GM21529 (cell line): Measurements from ENCODE around the gene OR4D2.
A peak's percentile ranks its signal among the peaks of the same experiment; 100 is the strongest.

Source experiments
- ATAC-seq: cut with Tn5 transposase; IDR thresholded peaks from one replicate; pipeline ENCODE4 v1.9.1; 2021; ENCODE audit not compliant: unreplicated experiment

Gene OR4D2

GRCh38 chr17:58172369-58173071 lies 5.7 kb downstream of the OR4D2 start:
- ATAC-seq: no peak

- ATAC-seq: no peak
Observed at GRCh38 chr17:58174871-58175270, 8.1 kb downstream of the OR4D2 start.

GRCh38 chr17:58176200-58176599 lies 9.4 kb downstream of the OR4D2 start:
- no peak for ATAC-seq

GRCh38 chr17:58181796-58182195 lies 15.0 kb downstream of the OR4D2 start:
- no peak for ATAC-seq

GRCh38 chr17:58183514-58183913 lies 16.7 kb downstream of the OR4D2 start:
- no peak for ATAC-seq

- no peak for ATAC-seq
Observed at GRCh38 chr17:58184308-58184985, 17.7 kb downstream of the OR4D2 start.

GRCh38 chr17:58184986-58185761 lies 18.4 kb downstream of the OR4D2 start:
- no peak for ATAC-seq

GRCh38 chr17:58186591-58186990 lies 19.8 kb downstream of the OR4D2 start:
- no peak for ATAC-seq

- no peak for ATAC-seq
Observed at GRCh38 chr17:58187063-58187462, 20.3 kb downstream of the OR4D2 start.

- ATAC-seq: no peak
Observed at GRCh38 chr17:58187675-58188074, 20.9 kb downstream of the OR4D2 start.

- ATAC-seq: no peak
Observed at GRCh38 chr17:58189436-58190146, 22.8 kb downstream of the OR4D2 start.

GRCh38 chr17:58191241-58191896 lies 24.6 kb downstream of the OR4D2 start:
- ATAC-seq: no peak

GRCh38 chr17:58192612-58193011 lies 25.8 kb downstream of the OR4D2 start, which contains the start of gene EPX:
Gene EPX, plus strand, starts transcription at chr17:58192726. Its CDS starts 121 bp downstream, at chr17:58192847.
- ATAC-seq: no peak

- ATAC-seq: no peak
Observed at GRCh38 chr17:58193641-58194255, 27.0 kb downstream of the OR4D2 start.

- no peak for ATAC-seq
Observed at GRCh38 chr17:58195518-58196123, 28.8 kb downstream of the OR4D2 start.

GRCh38 chr17:58196610-58197009 lies 29.8 kb downstream of the OR4D2 start:
- ATAC-seq: no peak

GRCh38 chr17:58200024-58200633 lies 33.3 kb downstream of the OR4D2 start:
- ATAC-seq: peak; percentile 48

GRCh38 chr17:58202859-58203258 lies 36.1 kb downstream of the OR4D2 start:
- ATAC-seq: no peak

GRCh38 chr17:58204796-58205195 lies 38.0 kb downstream of the OR4D2 start:
- no peak for ATAC-seq
